ENCODE results near the gene ANP32B.

Gene ANP32B

GRCh38 chr9:98021306-98022040, 38.3 kb downstream of the ANP32B start:
- FAIRE-seq (no peak), DNase-seq (ENCODE audit: insufficient read length, low spot score) (no peak)

- DNase-seq (ENCODE audit: insufficient read length, low spot score): no peak
- FAIRE-seq: no peak
These were observed 39.3 kb downstream of the ANP32B start for GRCh38 chr9:98022447-98022846.

DNA sequence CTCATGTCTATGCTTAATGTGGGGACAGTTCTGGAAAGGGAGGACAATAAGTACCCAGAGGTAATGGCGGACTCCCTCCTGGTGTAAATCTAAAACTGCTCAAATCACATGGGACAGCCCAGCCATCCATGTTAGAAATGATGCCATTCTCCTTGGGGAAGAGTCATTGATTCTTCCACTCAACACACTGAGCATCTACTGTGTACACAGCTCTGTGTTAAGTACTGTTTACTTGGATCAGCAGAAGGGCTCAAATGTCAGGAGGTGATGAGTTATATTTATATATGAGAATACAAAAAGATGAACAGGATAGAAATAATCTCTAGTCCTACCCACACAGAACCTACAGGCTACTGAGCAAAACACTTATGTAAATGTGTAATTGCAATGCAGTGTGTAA, 41.6 kb downstream of the ANP32B start:
- FAIRE-seq: no peak
- DNase-seq (ENCODE audit: insufficient read length, low spot score): no peak

- FAIRE-seq (no peak), DNase-seq (ENCODE audit: insufficient read length, low spot score) (no peak)
These were observed 48.0 kb downstream of the ANP32B start for GRCh38 chr9:98031169-98031568.

GRCh38 chr9:98031935-98032334, 48.8 kb downstream of the ANP32B start:
- FAIRE-seq (no peak), DNase-seq (ENCODE audit: insufficient read length, low spot score) (no peak)

DNA sequence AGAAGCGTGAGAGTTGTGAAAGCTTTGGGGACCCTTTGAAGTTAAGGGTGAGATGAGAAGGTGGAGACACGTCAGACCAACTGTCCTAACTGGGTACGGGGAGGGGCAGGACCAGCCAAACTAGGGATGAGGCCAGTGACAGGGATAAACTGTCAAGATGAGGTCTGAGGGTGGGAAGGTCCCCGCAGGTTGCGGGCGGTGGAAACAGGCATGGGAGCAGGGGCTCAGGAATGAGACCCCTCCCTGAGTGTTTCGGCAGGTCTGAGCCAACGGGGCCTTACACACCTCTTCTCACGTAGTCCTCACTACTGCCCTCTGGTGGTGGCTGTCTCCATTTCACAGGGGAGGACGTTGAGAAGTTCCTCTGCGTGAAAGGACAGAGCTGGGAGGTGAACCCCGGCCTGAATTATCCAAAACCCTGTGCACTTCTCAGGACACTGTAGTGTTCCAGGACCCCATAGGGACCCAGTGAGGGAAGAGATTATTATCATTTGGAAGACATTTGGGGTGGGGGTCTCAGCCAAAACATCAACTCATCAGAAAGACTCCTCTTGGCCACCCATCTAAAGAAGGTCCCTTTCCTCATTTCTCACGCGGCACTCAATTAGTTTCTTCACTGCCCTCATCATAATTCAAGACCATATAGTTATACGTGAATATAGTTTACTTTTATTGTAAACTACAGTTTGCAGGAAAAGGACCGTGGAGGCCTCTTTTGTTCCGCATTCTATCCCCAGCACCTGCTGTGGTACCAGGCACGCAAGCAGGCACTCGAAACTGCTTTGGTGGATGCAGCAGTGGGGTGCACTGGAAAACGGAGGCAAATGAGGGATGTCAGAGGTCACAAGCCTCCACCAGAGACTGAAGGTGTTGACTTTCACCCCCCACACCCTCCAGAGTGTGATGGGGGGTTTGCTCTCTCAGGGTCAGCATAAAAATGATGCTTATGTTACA, 51.7 kb downstream of the ANP32B start:
- FAIRE-seq (peak; percentile 80), DNase-seq (ENCODE audit: insufficient read length, low spot score) (peak; percentile 58)

DNA sequence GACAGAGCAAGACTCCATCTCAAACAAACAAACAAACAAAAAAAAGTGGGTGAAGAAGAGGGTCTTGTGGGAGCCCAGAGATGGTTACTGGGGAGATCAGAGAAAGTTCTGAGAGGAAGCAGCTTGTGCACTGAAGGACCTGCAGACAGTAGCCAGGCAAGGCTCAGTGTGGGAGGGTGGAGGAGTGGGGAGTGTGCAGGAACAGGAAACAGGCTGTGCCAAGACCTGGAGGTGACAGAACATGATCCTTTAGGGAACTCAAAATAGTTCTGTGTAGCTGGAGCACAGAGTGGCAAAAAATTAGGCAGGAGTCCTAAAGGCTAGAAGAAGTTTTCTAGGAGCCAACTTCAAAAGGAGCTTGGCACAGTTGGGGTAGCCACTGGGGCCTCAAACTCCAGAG, 54.2 kb downstream of the ANP32B start:
- no peak for DNase-seq (ENCODE audit: insufficient read length, low spot score)
- no peak for FAIRE-seq

- DNase-seq (ENCODE audit: insufficient read length, low spot score) (no peak), FAIRE-seq (peak; percentile 88)
These were observed 55.8 kb downstream of the ANP32B start for GRCh38 chr9:98038958-98039357.

DNA sequence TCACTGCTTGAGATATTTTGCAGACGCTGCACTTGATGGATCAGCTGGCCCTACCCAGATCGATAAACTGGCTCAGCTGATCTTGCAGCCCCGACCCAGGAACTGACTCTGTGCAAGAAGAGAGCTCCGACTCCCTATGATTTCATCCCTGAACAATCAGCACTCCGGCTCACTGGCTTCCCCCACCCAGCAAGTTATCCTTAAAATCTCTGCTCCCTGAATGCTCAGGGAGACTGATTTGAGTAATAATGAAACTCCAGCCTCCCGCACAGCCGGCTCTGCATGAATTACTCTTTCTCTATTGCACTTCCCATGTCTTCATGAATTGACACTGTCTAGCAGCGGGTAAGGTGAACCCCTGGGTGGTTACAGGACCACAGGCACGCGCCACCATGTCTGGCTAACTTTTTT, 56.5 kb downstream of the ANP32B start:
- peak; percentile 4 for FAIRE-seq
- no peak for DNase-seq (ENCODE audit: insufficient read length, low spot score)

DNA sequence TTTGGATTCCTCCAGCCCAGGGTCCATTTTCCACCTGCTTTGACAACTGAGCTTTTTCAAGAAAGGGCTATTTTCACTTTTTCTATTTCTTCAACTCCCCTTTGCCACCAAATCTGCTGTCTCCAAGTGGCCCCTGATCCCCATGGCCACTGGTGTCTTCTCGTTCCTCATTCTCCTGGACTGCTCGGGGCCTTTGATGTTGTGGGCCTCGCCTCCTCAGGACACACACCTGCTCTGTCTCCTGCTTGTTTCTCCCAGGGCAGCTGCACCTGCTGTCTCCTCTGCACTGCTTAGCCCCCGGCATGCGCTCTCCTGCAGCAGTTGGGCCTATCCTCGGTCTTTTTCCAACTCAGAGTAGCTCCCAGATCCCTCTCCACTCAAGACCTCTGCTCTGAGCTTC, 57.1 kb downstream of the ANP32B start:
- no peak for FAIRE-seq

DNA sequence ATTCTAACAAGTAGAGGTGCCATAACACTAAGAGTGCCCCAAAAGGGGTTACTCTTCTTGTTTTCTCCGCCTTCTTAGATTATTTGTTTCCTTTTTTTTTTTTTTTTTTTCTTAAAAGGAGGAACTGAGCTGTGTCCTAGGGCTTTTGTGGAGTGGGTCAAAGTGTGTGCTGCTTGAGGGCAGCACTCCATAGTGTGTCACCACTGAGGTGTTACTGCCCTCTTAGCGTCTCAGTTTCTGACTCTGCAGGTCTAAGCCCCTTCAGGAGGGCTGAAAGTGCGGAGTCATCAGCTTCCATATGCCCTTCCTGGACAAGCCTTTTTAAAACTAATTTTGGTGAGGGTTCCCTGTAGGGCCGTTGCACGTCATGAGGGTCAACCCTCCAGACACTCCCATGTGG, 60.8 kb downstream of the ANP32B start:
- FAIRE-seq (no peak), DNase-seq (ENCODE audit: insufficient read length, low spot score) (no peak)

More for the DNA sequence above, 57.1 kb downstream of the ANP32B start:
- DNase-seq (ENCODE audit: insufficient read length, low spot score): no peak

DNA sequence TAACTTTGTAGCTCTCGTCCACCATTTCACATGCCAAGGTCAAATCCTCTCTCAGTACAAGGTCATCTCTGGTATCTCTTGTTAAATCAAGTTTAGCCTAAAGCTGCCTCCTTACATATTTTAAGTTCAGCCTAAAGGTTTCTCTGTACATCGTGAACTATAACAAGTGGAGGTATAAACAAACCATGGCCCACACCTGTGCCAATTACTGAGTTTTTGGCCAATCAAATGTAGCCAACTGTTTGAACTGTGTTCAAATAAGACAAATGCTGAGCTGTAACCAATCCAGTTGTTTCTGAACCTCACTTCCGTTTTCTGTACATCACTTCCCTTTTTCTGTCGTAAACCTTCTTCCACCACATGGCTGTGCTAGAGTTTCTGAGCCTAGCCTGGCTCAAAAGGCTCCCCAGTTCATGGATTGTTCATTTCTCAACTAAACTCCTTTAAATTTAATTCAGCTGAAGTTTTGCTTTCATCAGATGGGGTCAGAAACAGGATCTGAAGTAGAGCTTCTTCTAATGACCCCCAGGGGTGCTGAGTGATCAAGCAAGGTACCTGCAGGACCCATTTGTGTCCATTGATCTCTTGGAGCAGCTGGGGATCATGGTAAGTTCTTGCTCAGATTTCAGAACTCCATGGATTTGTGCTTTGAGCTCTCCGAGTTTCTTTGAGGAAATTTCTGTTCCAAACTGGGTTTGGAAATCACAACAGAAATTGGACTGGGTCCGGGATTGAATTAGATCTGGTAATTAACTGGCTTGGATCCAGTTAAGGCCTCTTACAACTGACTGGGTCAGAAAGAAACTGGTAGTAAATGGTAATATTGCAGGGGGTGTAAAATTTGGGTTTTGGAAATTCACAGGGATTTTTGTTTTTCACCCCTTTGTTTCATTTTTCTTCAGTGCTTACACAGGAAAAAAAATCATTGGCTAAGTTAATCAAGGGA, 62.4 kb downstream of the ANP32B start:
- FAIRE-seq (peak; percentile 89), DNase-seq (ENCODE audit: insufficient read length, low spot score) (no peak)

GRCh38 chr9:98046180-98046543, 63.0 kb downstream of the ANP32B start:
- no peak for FAIRE-seq
- DNase-seq (ENCODE audit: insufficient read length, low spot score): no peak

GRCh38 chr9:98047002-98047401, 63.9 kb downstream of the ANP32B start:
- DNase-seq (ENCODE audit: insufficient read length, low spot score) (no peak), FAIRE-seq (no peak)

GRCh38 chr9:98049288-98050072, 66.3 kb downstream of the ANP32B start:
- FAIRE-seq: no peak
- no peak for DNase-seq (ENCODE audit: insufficient read length, low spot score)

DNA sequence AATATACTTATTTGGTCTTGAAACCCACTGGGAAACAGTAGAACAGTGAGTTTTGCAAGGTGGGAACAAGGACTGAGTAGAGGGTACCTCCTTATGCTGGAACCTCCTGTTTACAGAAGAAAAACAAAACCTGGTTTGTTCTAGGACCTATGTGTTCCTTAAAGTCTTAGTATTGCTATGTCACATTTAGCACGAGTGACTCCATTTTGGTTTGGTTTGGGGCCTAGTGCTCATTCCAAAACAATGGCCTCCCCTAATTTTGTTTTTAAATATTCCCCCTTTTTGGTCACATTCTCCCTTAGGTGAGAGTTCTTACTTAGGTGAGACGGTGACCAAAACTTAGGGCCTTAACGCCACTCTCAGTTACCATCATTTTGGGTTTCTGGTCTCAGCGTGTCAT, 67.2 kb downstream of the ANP32B start:
- FAIRE-seq (no peak), DNase-seq (ENCODE audit: insufficient read length, low spot score) (no peak)

GRCh38 chr9:98054376-98054951, 71.3 kb downstream of the ANP32B start:
- FAIRE-seq (no peak), DNase-seq (ENCODE audit: insufficient read length, low spot score) (no peak)

DNA sequence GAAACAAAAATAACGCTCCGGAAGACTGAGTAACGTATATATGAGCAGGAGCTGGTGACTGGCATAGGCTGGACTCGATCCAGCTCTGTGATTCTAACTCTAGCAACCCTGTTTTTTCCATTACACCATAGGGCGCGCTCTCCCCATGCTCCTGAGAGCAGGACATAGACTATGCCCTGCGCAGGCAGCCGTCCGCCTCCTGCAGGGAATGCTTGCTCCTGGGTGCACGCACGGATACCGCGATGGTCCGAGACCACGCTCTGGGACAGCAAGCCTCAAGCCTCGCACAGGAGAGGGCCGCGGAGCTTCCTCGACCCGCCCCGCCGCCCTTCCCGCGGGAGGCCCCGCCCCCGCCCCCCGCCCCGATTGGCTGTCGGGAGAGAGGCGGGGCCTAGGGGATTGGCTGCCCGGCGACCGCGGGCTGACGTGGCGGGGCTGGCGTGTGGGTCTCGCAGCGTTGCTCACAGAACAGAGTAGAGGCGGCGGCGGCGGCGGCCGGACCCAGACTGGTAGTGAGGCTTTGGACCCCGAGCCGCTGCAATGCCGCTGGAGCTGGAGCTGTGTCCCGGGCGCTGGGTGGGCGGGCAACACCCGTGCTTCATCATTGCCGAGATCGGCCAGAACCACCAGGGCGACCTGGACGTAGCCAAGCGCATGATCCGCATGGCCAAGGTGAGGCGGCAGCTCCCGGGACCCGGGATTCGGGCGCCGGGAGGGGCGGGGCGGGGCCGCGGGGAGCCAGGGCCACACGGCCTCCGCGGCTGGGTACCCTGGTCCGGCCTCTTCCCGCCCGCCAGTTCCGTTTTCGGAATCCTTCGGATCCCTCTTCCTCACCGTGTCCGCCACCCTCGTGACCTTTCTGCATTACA, 73.4 kb downstream of the ANP32B start, which contains the start of gene NANS:
Gene NANS (plus strand): TSS at position 464 of the 869 bp plus-strand sequence. CDS start 77 bp downstream, at position 541.
- FAIRE-seq: peak; percentile 4

More for the DNA sequence above, 73.4 kb downstream of the ANP32B start, which contains the start of gene NANS:
- DNase-seq (ENCODE audit: insufficient read length, low spot score): peak; percentile 89
